ENCODE data around the gene PEX11B. TPM values are rescaled to one million over a fixed set of nuclear protein-coding genes. Genes with fewer than 3 reads are reported as not detected.

The PEX11B gene
- total and polyA plus RNA-seq, 9 donors = 18.2 to 44.4 (median 26.9) TPM

GRCh38 chr1:145918992-145919939 lies 749 bp upstream of the PEX11B start:
- TF ChIP-seq EP300 (IDR thresholded peaks at IDR 0.05) (no peak), CTCF (IDR thresholded peaks at IDR 0.05) (no peak), POLR2A (IDR thresholded peaks at IDR 0.05) (no peak)
- peak overlapping the region; percentile 59 for H3K4me3 ChIP-seq
- peak overlapping the region; percentile 60 to 64 for H3K27ac ChIP-seq
- peaks cover 11% of the 10 kb centered on the region for H3K4me1 ChIP-seq (ENCODE audit: insufficient read depth)
- intact Hi-C loops (cut with DNase I) = loop anchor here in 2 of 4 donors (5.0 kb wide), 1 partner anchor 43 kb away; the partner anchor contains the start of genes ANKRD34A (in 2 of the 2) and POLR3GL (in 2 of the 2)
- H3K36me3 ChIP-seq = no peaks in the 10 kb centered on the region
- H3K27me3 ChIP-seq = no peaks in the 10 kb centered on the region
- DNase-seq = peak; percentile 63 to 79 (median 69)
- 1 to 2% (median 1%) methylated on average over 33 of the region's 33 CpGs for WGBS, 3 donors
- H3K9me3 ChIP-seq = no peaks in the 10 kb centered on the region

GRCh38 chr1:145917595-145917994 lies 922 bp downstream of the PEX11B start:
- DNase-seq = no peak
- Histone ChIP-seq H3K27me3 (no peaks in the 10 kb centered on the region), H3K4me3 (peak overlapping the region; percentile 59), H3K27ac (peak overlapping the region; percentile 60 to 64), H3K9me3 (no peaks in the 10 kb centered on the region), H3K36me3 (no peaks in the 10 kb centered on the region), H3K4me1 (ENCODE audit: insufficient read depth) (peaks cover 11% of the 10 kb centered on the region)
- no peak for TF ChIP-seq EP300 (IDR thresholded peaks at IDR 0.05)
- no peak for TF ChIP-seq POLR2A (IDR thresholded peaks at IDR 0.05)
- no peak for TF ChIP-seq CTCF (IDR thresholded peaks at IDR 0.05)
- WGBS, 3 donors = 58 to 73% (median 64%) methylated on average over 5 of the region's 5 CpGs
- intact Hi-C loops (cut with DNase I) = loop anchor here in 2 of 4 donors (5.0 kb wide), 1 partner anchor 45 kb away; the partner anchor contains the start of genes ANKRD34A (in 2 of the 2) and POLR3GL (in 2 of the 2)

- no peaks in the 10 kb centered on the region for H3K9me3 ChIP-seq
- WGBS, 3 donors = 70 to 76% (median 75%) methylated on average over 5 of the region's 5 CpGs
- no peak for TF ChIP-seq CTCF (IDR thresholded peaks at IDR 0.05)
- TF ChIP-seq POLR2A (IDR thresholded peaks at IDR 0.05) = no peak
- no peak for TF ChIP-seq EP300 (IDR thresholded peaks at IDR 0.05)
- H3K27ac ChIP-seq = no peak overlapping the region
- peaks cover 11% of the 10 kb centered on the region for H3K4me1 ChIP-seq (ENCODE audit: insufficient read depth)
- no peaks in the 10 kb centered on the region for H3K27me3 ChIP-seq
- H3K4me3 ChIP-seq = no peak overlapping the region
- no peak for DNase-seq
- intact Hi-C loops (cut with DNase I) = loop anchor here in 2 of 4 donors (5.0 kb wide), 1 partner anchor 46 kb away; the partner anchor contains the start of genes ANKRD34A (in 2 of the 2) and POLR3GL (in 2 of the 2)
- no peaks in the 10 kb centered on the region for H3K36me3 ChIP-seq
Observed at GRCh38 chr1:145916745-145917144, 1.8 kb downstream of the PEX11B start.

- Histone ChIP-seq H3K4me3 (no peak overlapping the region), H3K27me3 (no peaks in the 10 kb centered on the region), H3K27ac (no peak overlapping the region), H3K36me3 (no peaks in the 10 kb centered on the region), H3K9me3 (no peaks in the 10 kb centered on the region), H3K4me1 (ENCODE audit: insufficient read depth) (no peaks in the 10 kb centered on the region)
- intact Hi-C loops (cut with DNase I) = loop anchor here in 1 of 4 donors (5.0 kb wide), 1 partner anchor 65 kb away; the partner anchor contains the start of gene NUDT17
- TF ChIP-seq POLR2A (IDR thresholded peaks at IDR 0.05) (no peak), EP300 (IDR thresholded peaks at IDR 0.05) (no peak), CTCF (IDR thresholded peaks at IDR 0.05) (no peak)
- WGBS, 3 donors = 67 to 72% (median 67%) methylated on average over 11 of the region's 11 CpGs
- peak in 1 of 5 donors; percentile 25 for DNase-seq
Observed at GRCh38 chr1:145912128-145912641, 6.3 kb downstream of the PEX11B start.
